ENCODE data around the gene SLC5A6. TPM values are rescaled to one million over a fixed set of nuclear protein-coding genes. Genes with fewer than 3 reads are reported as not detected.

Gene SLC5A6
- total RNA-seq, 2 donors from 2014 or later = 17.4 to 34.6 TPM

GRCh38 chr2:27152102-27152795 lies 59.8 kb downstream of the SLC5A6 start:
- no peak for DNase-seq
- intact Hi-C loops (cut with DNase I) = no loop called here
- Histone ChIP-seq H3K4me1 (no peaks in the 10 kb centered on the region), H3K27ac (no peak overlapping the region), H3K27me3 (no peaks in the 10 kb centered on the region), H3K9me3 (no peaks in the 10 kb centered on the region), H3K36me3 (replicated peaks in 1 of 2; ENCODE audit: insufficient read depth in 1 of 2, low read depth in 2 of 2) (no peaks in the 10 kb centered on the region), H3K4me3 (no peak overlapping the region)
- ATAC-seq = no peak
- 73 to 75% methylated on average over 6 to 8 of the region's 8 CpGs for WGBS, 2 donors
- TF ChIP-seq CTCF (IDR thresholded peaks at IDR 0.05) (no peak), POLR2A (IDR thresholded peaks at IDR 0.05) (no peak)

GRCh38 chr2:27150639-27151230 lies 61.3 kb downstream of the SLC5A6 start:
- Histone ChIP-seq H3K4me3 (no peak overlapping the region), H3K27ac (no peak overlapping the region), H3K27me3 (no peaks in the 10 kb centered on the region), H3K36me3 (replicated peaks in 1 of 2; ENCODE audit: insufficient read depth in 1 of 2, low read depth in 2 of 2) (no peaks in the 10 kb centered on the region), H3K9me3 (no peaks in the 10 kb centered on the region), H3K4me1 (no peaks in the 10 kb centered on the region)
- no peak for DNase-seq
- WGBS, 2 donors = 77 to 81% methylated on average over 7 to 8 of the region's 8 CpGs
- intact Hi-C loops (cut with DNase I) = no loop called here
- ATAC-seq = no peak
- TF ChIP-seq CTCF (IDR thresholded peaks at IDR 0.05) (no peak), POLR2A (IDR thresholded peaks at IDR 0.05) (no peak)

Other genes starting within 250 kb of the SLC5A6 start
- gene MAPRE3, start 241.6 kb downstream of the SLC5A6 start, total RNA-seq = 10 to 100 TPM in 1 of 2 donors, 1 to 10 TPM in 1; 9.3 to 15.8 TPM
- 100 to 1,000 TPM in 1 of 2 donors, 10 to 100 TPM in 1; 59.9 to 119 TPM for gene TMEM214, start 179.3 kb downstream of the SLC5A6 start, total RNA-seq
- gene AGBL5, start 160.6 kb downstream of the SLC5A6 start, total RNA-seq = 10 to 100 TPM in 1 of 2 donors, 1 to 10 TPM in 1; 5.6 to 12.2 TPM
- gene OST4, start 140.6 kb downstream of the SLC5A6 start, total RNA-seq = 100 to 1,000 TPM; 103 to 129 TPM
- gene EMILIN1, start 133.7 kb downstream of the SLC5A6 start, total RNA-seq = 10 to 100 TPM; 21.8 to 24.1 TPM
- 1 to 10 TPM; 4.2 to 7.3 TPM for gene KHK, start 125.5 kb downstream of the SLC5A6 start, total RNA-seq
- 1 to 10 TPM; 1.0 to 3.0 TPM for gene CGREF1, start 93.1 kb downstream of the SLC5A6 start, total RNA-seq
- under 1 TPM in 1 of 2 donors, not detected in 1; 0.33 TPM for gene ABHD1, start 88.5 kb downstream of the SLC5A6 start, total RNA-seq
- 100 to 1,000 TPM in 1 of 2 donors, 10 to 100 TPM in 1; 56.3 to 103 TPM for gene PREB, start 77.6 kb downstream of the SLC5A6 start, total RNA-seq
- gene PRR30, start 72.9 kb downstream of the SLC5A6 start, total RNA-seq = not detected
- gene TCF23, start 63.3 kb downstream of the SLC5A6 start, total RNA-seq = under 1 TPM; under 0.01 to 0.66 TPM
- gene ATRAID, start 227 bp downstream of the SLC5A6 start, total RNA-seq = 10 to 100 TPM; 69.2 to 75.0 TPM
- 10 to 100 TPM; 18.4 to 36.9 TPM for gene CAD, start 5.1 kb upstream of the SLC5A6 start, total RNA-seq
- gene SLC30A3, start 50.8 kb upstream of the SLC5A6 start, total RNA-seq = not detected
- gene DNAJC5G, start 63.2 kb upstream of the SLC5A6 start, total RNA-seq = 1 to 10 TPM in 1 of 2 donors, not detected in 1; 1.3 TPM
- gene TRIM54, start 70.2 kb upstream of the SLC5A6 start, total RNA-seq = under 1 TPM in 1 of 2 donors, not detected in 1; 0.26 TPM
- 1 to 10 TPM in 1 of 2 donors, not detected in 1; 2.9 TPM for gene UCN, start 96.2 kb upstream of the SLC5A6 start, total RNA-seq
- 10 to 100 TPM; 56.7 to 64.3 TPM for gene MPV17, start 110.8 kb upstream of the SLC5A6 start, total RNA-seq
- gene GTF3C2, start 144.5 kb upstream of the SLC5A6 start, total RNA-seq = 10 to 100 TPM; 26.2 to 73.2 TPM
- gene EIF2B4, start 158.1 kb upstream of the SLC5A6 start, total RNA-seq = 10 to 100 TPM; 24.9 to 39.2 TPM
- gene SNX17, start 158.3 kb upstream of the SLC5A6 start, total RNA-seq = 10 to 100 TPM; 50.4 to 70.8 TPM
- 10 to 100 TPM; 11.7 to 22.1 TPM for gene ZNF513, start 168.5 kb upstream of the SLC5A6 start, total RNA-seq
- 10 to 100 TPM; 36.3 to 49.4 TPM for gene PPM1G, start 197.3 kb upstream of the SLC5A6 start, total RNA-seq
- gene NRBP1, start 216.4 kb upstream of the SLC5A6 start, total RNA-seq = 10 to 100 TPM; 34.2 to 36.6 TPM
- 10 to 100 TPM; 11.9 to 25.2 TPM for gene KRTCAP3, start 230.1 kb upstream of the SLC5A6 start, total RNA-seq

Measured in body of pancreas (tissue), 4 donors.